Body of pancreas (tissue), 4 donors: ENCODE results near the gene ENO4. TPM values are rescaled to one million over a fixed set of nuclear protein-coding genes. Genes with fewer than 3 reads are reported as not detected.

Experiments used
- ATAC-seq: fragments of 150-250 bp; one replicate; pipeline ENCODE4 v1.9.1; 2016
- DNase-seq, 4 donors: peaks; one replicate each; pipeline ENCODE4 v3.0.0-alpha.2; 2019
- H3K27ac ChIP-seq, 4 donors: fragments of 200-600 bp; sonication (generic); 1 replicate in 3 of 4; 2 replicates in 1 of 4; pipeline versions ENCODE4 v1.5.1 to v1.6.1; 2016 to 2019; ENCODE audit warnings: mild to moderate bottlenecking in 1 of 4, mixed read lengths in 1 of 4, moderate library complexity in 1 of 4
- H3K27me3 ChIP-seq, 2 donors: fragments of 200-600 bp; sonication (generic); one replicate each; pipeline ENCODE4 v1.6.0; 2016; ENCODE audit warnings: mild to moderate bottlenecking in 1 of 2
- H3K36me3 ChIP-seq, 2 donors: fragments of 200-600 bp; sonication (generic); replicated peaks in 1 of 2; 2 replicates each; pipeline ENCODE4 v1.5.1; 2016; ENCODE audit warnings: low read depth in 2 of 2; ENCODE audit not compliant: insufficient read depth in 1 of 2
- H3K4me1 ChIP-seq: fragments of 200-600 bp; sonication (generic); one replicate; pipeline ENCODE4 v1.6.0; 2016
- H3K4me3 ChIP-seq, 2 donors: fragments of 200-600 bp; sonication (generic); 1 replicate in 1 of 2; 2 replicates in 1 of 2; pipeline ENCODE4 v1.5.1; 2016 to 2019
- H3K9me3 ChIP-seq, 3 donors: fragments of 200-600 bp; sonication (generic); 1 replicate in 2 of 3; 2 replicates in 1 of 3; pipeline ENCODE4 v1.5.1; 2016
- POLR2A ChIP-seq, 3 donors: fragments of 450-650 bp; IDR thresholded peaks; one replicate each; pipeline ENCODE4 v1.6.1; 2016; ENCODE audit warnings: antibody characterized with exemption in 3 of 3, mild to moderate bottlenecking in 2 of 3
- WGBS, 2 donors: methylation state at CpG; one replicate each; pipeline ENCODE4 v1.1.5; 2017; 5-methylcytosine and 5-hydroxymethylcytosine counted together
- intact Hi-C: fragments of 100-400 bp; cut with DNase I; formaldehyde crosslinking; loops from one replicate; pipeline ENCODE4 v1.15.1; 2023
- total RNA-seq, 2 donors: library from RNA; depleted of rRNA; stranded (reverse); fragments of >200 nt; gene quantifications; one replicate each; pipeline ENCODE4 v1.1.0, GENCODE V29; 2016
- TF ChIP-seq, protein P1 (sequence below), 7 experiments: fragments of 450-650 bp in 4 of 7; fragments of 200-600 bp in 3 of 7; sonication (generic) in 3 of 7; IDR thresholded peaks; one replicate each; pipeline ENCODE4 v1.5.1; 2016 to 2019; ENCODE audit warnings: antibody characterized with exemption in 7 of 7

The ENO4 gene
- total RNA-seq, 2 donors from 2014 or later, result 1.0 TPM; not detected in 1

DNA sequence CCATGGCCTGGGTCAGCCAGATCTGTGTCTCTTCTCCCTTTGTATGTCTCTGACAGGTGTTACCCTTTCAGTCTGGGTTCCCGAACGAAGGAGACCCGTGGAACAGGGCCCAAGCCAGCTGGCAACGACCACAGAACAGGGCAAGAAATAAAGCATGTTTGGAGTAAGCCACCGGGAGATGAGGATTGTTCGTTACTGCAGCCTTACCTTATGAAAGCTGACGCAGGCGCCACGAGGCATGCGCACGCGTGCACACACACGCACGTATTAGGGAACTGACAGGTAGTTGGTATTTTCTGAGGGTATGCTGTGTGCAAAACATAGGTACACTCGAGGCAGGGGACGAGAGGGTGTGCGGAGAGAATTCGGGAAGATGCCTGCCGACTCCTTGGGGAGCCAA lies 46.4 kb upstream of the ENO4 start:
- ATAC-seq (no peak), DNase-seq (no peak)
- TF ChIP-seq, protein P1, sequence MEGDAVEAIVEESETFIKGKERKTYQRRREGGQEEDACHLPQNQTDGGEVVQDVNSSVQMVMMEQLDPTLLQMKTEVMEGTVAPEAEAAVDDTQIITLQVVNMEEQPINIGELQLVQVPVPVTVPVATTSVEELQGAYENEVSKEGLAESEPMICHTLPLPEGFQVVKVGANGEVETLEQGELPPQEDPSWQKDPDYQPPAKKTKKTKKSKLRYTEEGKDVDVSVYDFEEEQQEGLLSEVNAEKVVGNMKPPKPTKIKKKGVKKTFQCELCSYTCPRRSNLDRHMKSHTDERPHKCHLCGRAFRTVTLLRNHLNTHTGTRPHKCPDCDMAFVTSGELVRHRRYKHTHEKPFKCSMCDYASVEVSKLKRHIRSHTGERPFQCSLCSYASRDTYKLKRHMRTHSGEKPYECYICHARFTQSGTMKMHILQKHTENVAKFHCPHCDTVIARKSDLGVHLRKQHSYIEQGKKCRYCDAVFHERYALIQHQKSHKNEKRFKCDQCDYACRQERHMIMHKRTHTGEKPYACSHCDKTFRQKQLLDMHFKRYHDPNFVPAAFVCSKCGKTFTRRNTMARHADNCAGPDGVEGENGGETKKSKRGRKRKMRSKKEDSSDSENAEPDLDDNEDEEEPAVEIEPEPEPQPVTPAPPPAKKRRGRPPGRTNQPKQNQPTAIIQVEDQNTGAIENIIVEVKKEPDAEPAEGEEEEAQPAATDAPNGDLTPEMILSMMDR (IDR thresholded peaks at IDR 0.05), result no peak
- no peak for TF ChIP-seq POLR2A (IDR thresholded peaks at IDR 0.05)
- intact Hi-C loops, result loop anchor here (5.0 kb wide), 1 partner anchor 369 kb away; no protein-coding TSS in a partner anchor
- Histone ChIP-seq H3K9me3 (no peaks in the 10 kb centered on the region), H3K4me1 (no peaks in the 10 kb centered on the region), H3K27ac (no peak overlapping the region), H3K4me3 (no peak overlapping the region), H3K36me3 (no peaks in the 10 kb centered on the region), H3K27me3 (peaks cover 0 to 5% of the 10 kb centered on the region in 2 donors)
- WGBS, 2 donors, result 75 to 78% methylated on average over 19 of the region's 19 CpGs

DNA sequence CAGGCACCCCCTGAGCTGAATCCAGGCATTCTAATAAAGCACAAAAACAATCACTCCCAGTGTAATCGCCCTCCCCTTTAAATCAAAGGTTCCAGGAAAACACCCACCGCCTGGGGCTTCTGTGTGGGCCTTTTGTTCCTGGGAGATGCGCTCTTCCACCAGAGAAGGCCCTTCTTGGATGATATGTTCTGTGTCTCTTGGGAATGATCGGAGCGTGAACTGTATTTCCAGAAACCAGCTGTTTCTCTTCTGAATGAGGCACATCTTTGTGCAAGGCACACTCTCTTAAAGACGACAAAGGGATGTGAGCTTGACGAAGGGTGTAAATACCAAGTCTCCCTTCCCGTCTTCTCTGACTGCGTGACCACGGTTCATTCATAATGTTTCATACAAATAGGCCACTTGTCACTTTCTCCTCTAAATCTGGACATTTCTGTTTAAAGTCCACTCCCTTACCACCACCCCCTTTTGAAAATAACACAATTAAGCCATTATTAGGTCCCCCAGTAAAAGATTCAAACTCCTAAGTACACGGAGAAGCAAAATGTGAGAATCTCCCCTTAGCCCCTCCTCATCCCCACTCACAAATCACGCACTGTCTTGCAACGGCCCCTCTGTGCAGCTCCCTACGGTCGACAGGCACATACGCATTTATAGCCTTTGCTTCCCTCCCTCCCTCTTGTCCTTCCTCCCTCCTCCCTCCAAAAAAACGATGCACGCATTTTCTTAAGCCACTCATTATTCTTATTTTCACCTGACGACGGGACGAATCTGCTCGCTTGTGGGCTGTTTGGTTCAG lies 45.6 kb upstream of the ENO4 start:
- no peak overlapping the region for H3K4me3 ChIP-seq
- 68 to 70% methylated on average over 22 of the region's 22 CpGs for WGBS, 2 donors
- ATAC-seq, result no peak
- no peaks in the 10 kb centered on the region for H3K36me3 ChIP-seq
- intact Hi-C loops, result loop anchor here (5.0 kb wide), 1 partner anchor 369 kb away; no protein-coding TSS in a partner anchor
- H3K4me1 ChIP-seq, result no peaks in the 10 kb centered on the region
- peaks cover 0 to 5% of the 10 kb centered on the region in 2 donors for H3K27me3 ChIP-seq
- DNase-seq, result no peak
- TF ChIP-seq POLR2A (IDR thresholded peaks at IDR 0.05), result no peak
- TF ChIP-seq, protein P1 (IDR thresholded peaks at IDR 0.05), result no peak
- H3K27ac ChIP-seq, result no peak overlapping the region
- H3K9me3 ChIP-seq, result no peaks in the 10 kb centered on the region

DNA sequence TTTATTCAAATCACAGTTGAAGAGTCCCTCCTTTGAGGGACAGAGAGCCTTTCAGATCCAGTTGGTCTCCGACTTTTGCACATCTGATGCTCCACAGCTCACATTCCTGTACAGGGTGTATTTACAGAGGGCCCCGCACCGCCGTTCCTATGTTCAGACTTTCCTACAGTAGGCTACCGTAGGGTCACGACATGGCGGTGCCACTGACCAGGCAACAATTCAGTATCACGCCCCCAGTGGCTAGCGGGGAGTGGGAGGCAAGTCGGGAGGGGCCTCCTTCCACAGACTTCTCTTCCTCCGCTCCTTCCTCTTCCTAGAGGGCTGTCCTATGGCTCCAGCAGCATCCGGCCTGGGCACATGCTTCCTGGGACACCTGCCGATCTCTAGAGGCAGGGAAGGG lies 40.6 kb upstream of the ENO4 start:
- no peak for ATAC-seq
- Histone ChIP-seq H3K36me3 (no peaks in the 10 kb centered on the region), H3K4me1 (peaks cover 9% of the 10 kb centered on the region), H3K9me3 (no peaks in the 10 kb centered on the region), H3K27ac (no peak overlapping the region), H3K4me3 (no peak overlapping the region), H3K27me3 (peaks cover 0 to 16% of the 10 kb centered on the region in 2 donors)
- 73 to 75% methylated on average over 11 to 13 of the region's 13 CpGs for WGBS, 2 donors
- TF ChIP-seq, protein P1 (IDR thresholded peaks at IDR 0.05), result no peak
- no peak for DNase-seq
- intact Hi-C loops, result no loop called here

DNA sequence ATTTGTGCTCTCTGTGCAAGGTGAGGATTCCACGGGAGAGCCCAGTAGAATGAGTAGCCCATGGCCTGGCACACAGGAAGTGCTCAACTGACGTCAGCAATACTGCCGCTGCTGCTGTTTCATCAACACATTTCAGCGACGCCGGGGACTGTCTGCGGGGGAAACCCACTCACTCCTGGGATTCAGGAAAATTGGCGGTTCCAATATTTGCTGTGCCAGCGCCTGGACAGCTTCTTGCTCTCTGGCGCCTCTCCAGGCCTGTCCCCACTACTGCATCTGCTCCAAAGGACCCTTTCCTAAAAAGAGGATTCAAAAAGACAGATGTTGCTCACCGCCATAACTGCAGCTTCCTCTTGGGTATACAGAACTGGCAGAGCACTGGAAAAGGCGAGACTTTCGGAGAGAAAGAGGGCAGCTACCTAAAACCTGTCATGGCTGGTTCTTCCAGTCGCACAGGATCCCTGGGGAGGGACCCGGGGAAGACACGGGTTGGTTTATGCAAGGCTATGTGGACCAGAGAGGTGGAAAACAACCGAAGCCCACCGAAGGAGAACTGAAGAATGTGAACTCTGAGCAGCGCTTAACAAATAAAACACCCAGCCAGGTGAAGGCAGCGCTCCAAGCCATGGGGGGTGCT lies 39.7 kb upstream of the ENO4 start:
- Histone ChIP-seq H3K27me3 (peaks cover 0 to 16% of the 10 kb centered on the region in 2 donors), H3K36me3 (no peaks in the 10 kb centered on the region), H3K4me1 (peaks cover 9% of the 10 kb centered on the region), H3K27ac (no peak overlapping the region), H3K9me3 (no peaks in the 10 kb centered on the region), H3K4me3 (no peak overlapping the region)
- TF ChIP-seq POLR2A (IDR thresholded peaks at IDR 0.05), result no peak
- TF ChIP-seq, protein P1 (IDR thresholded peaks at IDR 0.05), result peak; percentile 30 to 54 (median 43)
- intact Hi-C loops, result no loop called here
- DNase-seq, result peak; percentile 52 to 78 (median 54)
- peak; percentile 48 for ATAC-seq
- 35 to 49% methylated on average over 20 of the region's 20 CpGs for WGBS, 2 donors
